Activated B cell treated with CpG ODN at 0.5 μM for 24 hours (primary cell): ENCODE measurements around the gene THAP7. TPM values are rescaled to one million over a fixed set of nuclear protein-coding genes. Genes with fewer than 3 reads are reported as not detected.

ENCODE experiments used
- ATAC-seq: fragments of 200-7000 bp; cut with Tn5 transposase; one replicate; pipeline ENCODE4 v1.10.0; 2021; ENCODE audit warnings: low read depth, mild to moderate bottlenecking, moderate library complexity
- CTCF ChIA-PET: fragments of 350-600 bp; sonication (Branson Sonifier 250); formaldehyde crosslinking; loops from one replicate; lab custom pipeline; 2021; ENCODE audit warnings: antibody characterized with exemption; lab: Charles Lee
- POLR2A ChIA-PET: fragments of 350-600 bp; sonication (Branson Sonifier 250); formaldehyde crosslinking; loops from one replicate; lab custom pipeline; 2021; ENCODE audit warnings: antibody characterized with exemption; lab: Charles Lee
- DNase-seq: peaks from one replicate; pipeline ENCODE4 v3.0.0; 2022
- H3K27ac Mint-ChIP-seq: one replicate; pipeline ENCODE4 v1.8.0; 2020; ENCODE audit warnings: mixed read lengths
- H3K27me3 Mint-ChIP-seq: one replicate; pipeline ENCODE4 v1.8.0; 2021; ENCODE audit warnings: mixed read lengths
- H3K36me3 Mint-ChIP-seq: one replicate; pipeline ENCODE4 v1.8.0; 2021; ENCODE audit warnings: low read depth, mixed read lengths
- H3K4me1 Mint-ChIP-seq: one replicate; pipeline ENCODE4 v1.8.0; 2021; ENCODE audit warnings: mixed read lengths
- H3K4me3 Mint-ChIP-seq: one replicate; pipeline ENCODE4 v1.8.0; 2020; ENCODE audit warnings: mild to moderate bottlenecking, mixed read lengths
- H3K9me3 Mint-ChIP-seq: one replicate; pipeline ENCODE4 v1.8.0; 2020; ENCODE audit warnings: mixed read lengths
- CTCF ChIP-seq: fragments of 200-600 bp; IDR thresholded peaks from one replicate; pipeline ENCODE4 v1.8.0; 2022; ENCODE audit warnings: antibody characterized with exemption, mild to moderate bottlenecking
- intact Hi-C: fragments of 100-400 bp; cut with micrococcal nuclease; formaldehyde crosslinking; loops from one replicate; pipeline ENCODE4 v1.15.1; 2024
- total RNA-seq: library from RNA; stranded (reverse); gene quantifications from 2 replicates; pipeline ENCODE4 v1.2.3, GENCODE V29; 2022

THAP7 gene
- total RNA-seq, 1 donor from 2014 or later = 27.1 TPM

- Mint-ChIP-seq H3K36me3 (no peaks in the 10 kb centered on the region), H3K27ac (no peak overlapping the region), H3K4me1 (peaks cover 42% of the 10 kb centered on the region), H3K27me3 (peaks cover 6% of the 10 kb centered on the region), H3K9me3 (no peaks in the 10 kb centered on the region), H3K4me3 (no peak overlapping the region)
- ChIA-PET POLR2A (interaction anchor here (1.4 kb wide), 1 partner anchor 19 kb away, joined by 4 read pairs; the partner anchor contains the start of gene LZTR1), CTCF (interaction anchor here (0.8 kb wide), 1 partner anchor 11 kb away, joined by 3 read pairs; no protein-coding TSS in a partner anchor)
- no peak for TF ChIP-seq CTCF
- ATAC-seq (no peak), DNase-seq (no peak)
- intact Hi-C loops = no loop called here
These were observed 38.5 kb downstream of the THAP7 start for GRCh38 chr22:20963201-20964052.

- H3K9me3 Mint-ChIP-seq = no peaks in the 10 kb centered on the region
- POLR2A ChIA-PET = interaction anchor here (1.4 kb wide), 1 partner anchor 20 kb away, joined by 4 read pairs; the partner anchor contains the start of gene LZTR1
- intact Hi-C loops = no loop called here
- no peaks in the 10 kb centered on the region for H3K36me3 Mint-ChIP-seq
- no peak overlapping the region for H3K27ac Mint-ChIP-seq
- no peak for ATAC-seq
- CTCF ChIA-PET = interaction anchor here (0.8 to 1.3 kb wide), 2 partner anchors 12 to 40 kb away, joined by 3 read pairs; partner anchors contain the start of gene THAP7
- peaks cover 6% of the 10 kb centered on the region for H3K27me3 Mint-ChIP-seq
- TF ChIP-seq CTCF = no peak
- no peak overlapping the region for H3K4me3 Mint-ChIP-seq
- H3K4me1 Mint-ChIP-seq = peaks cover 42% of the 10 kb centered on the region
- no peak for DNase-seq
These were observed 39.4 kb downstream of the THAP7 start for GRCh38 chr22:20962491-20962945.

- POLR2A ChIA-PET = no interaction called here
These were observed 41.3 kb downstream of the THAP7 start for GRCh38 chr22:20960609-20961008.

GRCh38 chr22:20959578-20960461 is 42.1 kb downstream of the THAP7 start:
- ChIA-PET CTCF (no interaction called here), POLR2A (interaction anchor here (0.6 to 0.7 kb wide), 2 partner anchors 9 to 459 kb away, joined by 3 to 4 read pairs; no protein-coding TSS in a partner anchor)
- DNase-seq = no peak
- ATAC-seq = no peak
- peaks cover 6% of the 10 kb centered on the region for H3K27me3 Mint-ChIP-seq
- no peaks in the 10 kb centered on the region for H3K36me3 Mint-ChIP-seq
- H3K9me3 Mint-ChIP-seq = no peaks in the 10 kb centered on the region
- intact Hi-C loops = loop anchor here (5.0 to 10.0 kb wide), 2 partner anchors 43 to 75 kb away; partner anchors contain the start of gene CRKL
- peaks cover 29% of the 10 kb centered on the region for H3K4me1 Mint-ChIP-seq
- H3K4me3 Mint-ChIP-seq = no peak overlapping the region
- no peak overlapping the region for H3K27ac Mint-ChIP-seq
- no peak for TF ChIP-seq CTCF

More at GRCh38 chr22:20960609-20961008, 41.3 kb downstream of the THAP7 start:
- TF ChIP-seq CTCF = no peak
- Mint-ChIP-seq H3K36me3 (no peaks in the 10 kb centered on the region), H3K27me3 (peaks cover 6% of the 10 kb centered on the region), H3K4me1 (peaks cover 33% of the 10 kb centered on the region), H3K27ac (no peak overlapping the region), H3K4me3 (no peak overlapping the region), H3K9me3 (no peaks in the 10 kb centered on the region)
- intact Hi-C loops = no loop called here
- DNase-seq (no peak), ATAC-seq (no peak)
- CTCF ChIA-PET = interaction anchor here (0.9 kb wide), 1 partner anchor 14 kb away, joined by 3 read pairs; no protein-coding TSS in a partner anchor
